Neutrophil (primary cell): ENCODE results near the gene EHBP1.

ENCODE experiments used
- H3K27ac ChIP-seq: fragments of 200-600 bp; sonication (generic); 2 replicates; pipeline ENCODE4 v1.5.1; 2016; ENCODE audit warnings: mild to moderate bottlenecking, moderate library complexity
- H3K27me3 ChIP-seq: fragments of 200-600 bp; sonication (generic); 2 replicates; pipeline ENCODE4 v1.6.0; 2016; ENCODE audit warnings: mild to moderate bottlenecking
- H3K36me3 ChIP-seq: fragments of 200-600 bp; sonication (generic); 2 replicates; pipeline ENCODE4 v1.5.1; 2017
- H3K4me1 ChIP-seq, 2 experiments: fragments of 200-600 bp in 1 of 2; sonication (generic) in 1 of 2; 1 replicate in 1 of 2; 2 replicates in 1 of 2; pipeline versions ENCODE4 v1.5.1 to v1.6.1; 2013 to 2016; ENCODE audit warnings: low read depth in 1 of 2, low read length in 1 of 2, mild to moderate bottlenecking in 1 of 2, moderate library complexity in 1 of 2; ENCODE audit not compliant: control insufficient read depth in 1 of 2, insufficient read depth in 1 of 2
- H3K4me3 ChIP-seq, 2 experiments: fragments of 200-600 bp in 1 of 2; sonication (generic) in 1 of 2; 1 replicate in 1 of 2; 2 replicates in 1 of 2; pipeline ENCODE4 v1.5.1; 2013 to 2016; ENCODE audit warnings: low read depth in 1 of 2, low read length in 1 of 2, mild to moderate bottlenecking in 1 of 2, moderate library complexity in 1 of 2
- H3K9me3 ChIP-seq: fragments of 200-600 bp; sonication (generic); 2 replicates; pipeline ENCODE4 v1.5.1; 2016
- TF ChIP-seq, protein P1 (sequence below): fragments of 200-600 bp; sonication (generic); IDR thresholded peaks from 2 replicates; pipeline ENCODE4 v1.5.1; 2016; ENCODE audit warnings: antibody characterized with exemption

The EHBP1 gene

DNA sequence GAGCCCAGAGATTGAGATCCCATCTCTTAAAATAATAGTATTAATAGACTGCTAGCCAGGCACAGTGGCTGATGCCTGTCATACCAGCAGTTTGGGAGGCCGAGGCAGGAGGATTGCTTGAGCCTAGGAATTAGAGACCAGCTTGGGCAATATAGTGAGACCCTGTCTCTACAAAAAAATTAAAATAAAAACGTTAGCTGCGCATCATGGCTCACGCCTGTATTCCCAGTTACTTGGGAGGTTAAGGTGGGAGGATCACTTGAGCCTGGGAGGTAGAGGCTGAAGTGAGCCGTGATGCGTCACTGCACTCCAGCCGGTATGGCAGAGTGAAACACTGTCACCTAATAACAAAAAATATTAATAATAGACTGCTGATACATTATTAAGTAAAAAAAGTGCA lies 178.1 kb downstream of the EHBP1 start:
- H3K4me3 ChIP-seq, result no peak overlapping the region
- H3K4me1 ChIP-seq, result no peaks in the 10 kb centered on the region
- H3K27ac ChIP-seq, result no peak overlapping the region
- TF ChIP-seq, protein P1, sequence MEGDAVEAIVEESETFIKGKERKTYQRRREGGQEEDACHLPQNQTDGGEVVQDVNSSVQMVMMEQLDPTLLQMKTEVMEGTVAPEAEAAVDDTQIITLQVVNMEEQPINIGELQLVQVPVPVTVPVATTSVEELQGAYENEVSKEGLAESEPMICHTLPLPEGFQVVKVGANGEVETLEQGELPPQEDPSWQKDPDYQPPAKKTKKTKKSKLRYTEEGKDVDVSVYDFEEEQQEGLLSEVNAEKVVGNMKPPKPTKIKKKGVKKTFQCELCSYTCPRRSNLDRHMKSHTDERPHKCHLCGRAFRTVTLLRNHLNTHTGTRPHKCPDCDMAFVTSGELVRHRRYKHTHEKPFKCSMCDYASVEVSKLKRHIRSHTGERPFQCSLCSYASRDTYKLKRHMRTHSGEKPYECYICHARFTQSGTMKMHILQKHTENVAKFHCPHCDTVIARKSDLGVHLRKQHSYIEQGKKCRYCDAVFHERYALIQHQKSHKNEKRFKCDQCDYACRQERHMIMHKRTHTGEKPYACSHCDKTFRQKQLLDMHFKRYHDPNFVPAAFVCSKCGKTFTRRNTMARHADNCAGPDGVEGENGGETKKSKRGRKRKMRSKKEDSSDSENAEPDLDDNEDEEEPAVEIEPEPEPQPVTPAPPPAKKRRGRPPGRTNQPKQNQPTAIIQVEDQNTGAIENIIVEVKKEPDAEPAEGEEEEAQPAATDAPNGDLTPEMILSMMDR, result no peak
- H3K36me3 ChIP-seq, result no peaks in the 10 kb centered on the region
- no peaks in the 10 kb centered on the region for H3K27me3 ChIP-seq
- no peaks in the 10 kb centered on the region for H3K9me3 ChIP-seq

- Histone ChIP-seq H3K27me3 (no peaks in the 10 kb centered on the region), H3K27ac (no peak overlapping the region)
- TF ChIP-seq, protein P1, result no peak
Observed at GRCh38 chr2:62884086-62884485, 178.6 kb downstream of the EHBP1 start.

GRCh38 chr2:62884514-62884913 lies 179.0 kb downstream of the EHBP1 start:
- TF ChIP-seq, protein P1, result no peak
- no peak overlapping the region for H3K4me3 ChIP-seq
- H3K27me3 ChIP-seq, result no peaks in the 10 kb centered on the region
- no peaks in the 10 kb centered on the region for H3K36me3 ChIP-seq
- no peaks in the 10 kb centered on the region for H3K4me1 ChIP-seq
- H3K27ac ChIP-seq, result no peak overlapping the region
- H3K9me3 ChIP-seq, result no peaks in the 10 kb centered on the region

More at GRCh38 chr2:62884086-62884485, 178.6 kb downstream of the EHBP1 start:
- no peaks in the 10 kb centered on the region for H3K4me1 ChIP-seq
- no peaks in the 10 kb centered on the region for H3K36me3 ChIP-seq
- no peak overlapping the region for H3K4me3 ChIP-seq
- H3K9me3 ChIP-seq, result no peaks in the 10 kb centered on the region

- Histone ChIP-seq H3K4me1 (no peaks in the 10 kb centered on the region), H3K27me3 (no peaks in the 10 kb centered on the region), H3K36me3 (no peaks in the 10 kb centered on the region), H3K4me3 (no peak overlapping the region), H3K9me3 (no peaks in the 10 kb centered on the region), H3K27ac (no peak overlapping the region)
- TF ChIP-seq, protein P1, result no peak
Observed at GRCh38 chr2:62894966-62895631, 189.6 kb downstream of the EHBP1 start.

DNA sequence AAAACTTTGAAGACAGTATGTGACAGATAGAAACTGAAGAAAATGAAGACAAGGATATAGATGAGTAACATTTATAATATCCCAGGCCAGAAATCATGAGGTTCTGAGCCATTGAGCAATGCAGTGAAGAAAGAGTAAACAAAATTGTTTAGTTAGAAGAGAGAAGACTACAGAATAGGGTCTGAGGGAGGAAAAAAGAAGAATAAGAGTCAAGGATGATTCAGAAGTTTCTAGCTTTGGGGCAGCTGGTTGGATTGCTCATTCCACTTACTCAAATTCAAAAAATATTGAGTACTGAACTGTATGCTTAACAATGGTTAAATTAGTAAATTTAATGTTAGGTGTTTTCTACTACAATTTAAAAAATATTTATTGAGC lies 190.1 kb downstream of the EHBP1 start:
- no peaks in the 10 kb centered on the region for H3K9me3 ChIP-seq
- H3K4me1 ChIP-seq, result no peaks in the 10 kb centered on the region
- no peaks in the 10 kb centered on the region for H3K36me3 ChIP-seq
- no peak overlapping the region for H3K27ac ChIP-seq
- TF ChIP-seq, protein P1, result no peak
- H3K27me3 ChIP-seq, result no peaks in the 10 kb centered on the region
- no peak overlapping the region for H3K4me3 ChIP-seq
